ENCODE measurements around the gene PCGF5. TPM values are rescaled to one million over a fixed set of nuclear protein-coding genes. Genes with fewer than 3 reads are reported as not detected.
A peak's percentile ranks its signal among the peaks of the same experiment; 100 is the strongest.

The PCGF5 gene
- total RNA-seq, 4 donors from 2014 or later = 45.4 to 68.1 (median 49.8) TPM

DNA sequence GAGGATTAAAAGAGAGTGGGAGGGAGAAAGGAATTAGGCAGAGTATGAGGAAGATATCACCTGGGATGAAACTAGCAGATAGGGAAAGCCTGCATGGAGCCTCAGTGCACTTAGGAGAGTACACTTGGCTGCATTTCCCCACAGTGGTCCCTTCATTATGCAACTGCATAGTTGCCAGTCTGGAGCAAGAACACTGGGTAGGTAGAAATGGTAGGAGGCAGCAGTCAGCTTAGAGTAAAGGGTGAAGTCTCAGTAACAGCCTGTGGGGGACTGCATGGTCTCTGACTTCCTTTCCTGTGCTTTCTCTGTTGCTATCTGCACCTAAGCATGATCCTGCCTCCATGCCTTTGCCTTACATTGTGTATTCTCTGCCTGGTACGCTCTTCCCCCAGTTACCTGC, 14.0 kb upstream of the PCGF5 start:
- no peak for DNase-seq
- TF ChIP-seq CTCF (IDR thresholded peaks at IDR 0.05) (no peak), POLR2A (IDR thresholded peaks at IDR 0.05) (no peak)
- H3K4me3 ChIP-seq = no peak overlapping the region
- H3K36me3 ChIP-seq = no peaks in the 10 kb centered on the region
- no peaks in the 10 kb centered on the region for H3K9me3 ChIP-seq
- H3K27me3 ChIP-seq = no peaks in the 10 kb centered on the region
- peaks cover 0 to 19% (median 10%) of the 10 kb centered on the region in 4 donors for H3K4me1 ChIP-seq
- no peak overlapping the region for H3K27ac ChIP-seq

DNA sequence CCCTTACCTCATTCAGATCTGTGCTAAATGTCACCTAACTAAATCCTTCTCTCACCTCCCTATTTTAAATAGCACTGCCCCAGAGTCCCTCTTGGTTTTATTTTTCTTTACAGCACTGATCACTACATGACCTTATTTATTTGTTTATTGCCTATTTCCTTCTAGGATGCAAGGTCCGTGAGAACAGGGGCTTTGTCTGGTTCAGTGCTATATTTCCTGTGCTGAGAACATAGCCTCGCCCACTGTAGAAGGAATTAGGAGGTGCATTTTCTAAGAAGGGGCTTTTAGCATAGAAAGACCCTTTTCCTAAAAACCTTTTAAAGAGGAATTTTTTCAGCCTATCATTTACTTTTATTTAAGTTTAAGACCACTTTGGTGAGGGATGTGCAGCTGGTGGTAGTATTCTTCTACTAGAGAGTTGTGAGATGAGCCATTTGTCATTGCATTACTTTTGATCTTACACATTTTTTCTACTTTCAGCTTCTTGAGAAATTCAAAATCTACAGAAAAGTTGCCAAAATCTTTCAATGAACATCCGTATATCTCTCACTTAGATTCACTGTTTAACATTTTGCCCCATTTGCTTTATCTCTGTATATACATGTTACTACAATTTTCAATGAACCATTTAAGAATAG, 13.5 kb upstream of the PCGF5 start:
- H3K27ac ChIP-seq = no peak overlapping the region
- no peak for DNase-seq
- no peaks in the 10 kb centered on the region for H3K27me3 ChIP-seq
- H3K4me3 ChIP-seq = no peak overlapping the region
- H3K36me3 ChIP-seq = no peaks in the 10 kb centered on the region
- peaks cover 0 to 19% (median 9%) of the 10 kb centered on the region in 4 donors for H3K4me1 ChIP-seq
- no peak for TF ChIP-seq POLR2A (IDR thresholded peaks at IDR 0.05)
- no peak for TF ChIP-seq CTCF (IDR thresholded peaks at IDR 0.05)
- H3K9me3 ChIP-seq = no peaks in the 10 kb centered on the region

DNA sequence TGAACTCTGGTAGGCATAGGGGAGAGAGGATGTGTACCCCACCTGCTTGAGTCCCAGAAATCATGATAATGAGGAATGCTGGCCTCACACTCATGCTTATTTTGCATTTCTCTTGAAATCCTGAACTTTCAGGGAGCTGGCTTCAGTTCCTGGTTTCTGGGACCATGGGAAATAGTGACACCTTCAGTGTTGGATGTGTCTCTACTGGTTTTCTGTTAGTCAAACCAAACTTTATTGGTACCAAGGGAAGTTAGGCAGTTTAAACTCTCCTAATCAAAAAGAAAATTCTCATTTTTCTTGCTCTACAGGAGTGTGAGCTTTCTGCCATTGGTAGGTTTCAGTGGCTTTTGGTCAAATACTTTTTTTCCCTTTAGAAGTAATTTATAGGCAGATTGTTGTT, 11.8 kb upstream of the PCGF5 start:
- Histone ChIP-seq H3K4me1 (peaks cover 0 to 11% (median 5%) of the 10 kb centered on the region in 4 donors), H3K4me3 (no peak overlapping the region), H3K36me3 (no peaks in the 10 kb centered on the region), H3K27ac (no peak overlapping the region), H3K27me3 (no peaks in the 10 kb centered on the region), H3K9me3 (no peaks in the 10 kb centered on the region)
- no peak for DNase-seq
- no peak for TF ChIP-seq POLR2A (IDR thresholded peaks at IDR 0.05)
- no peak for TF ChIP-seq CTCF (IDR thresholded peaks at IDR 0.05)

DNA sequence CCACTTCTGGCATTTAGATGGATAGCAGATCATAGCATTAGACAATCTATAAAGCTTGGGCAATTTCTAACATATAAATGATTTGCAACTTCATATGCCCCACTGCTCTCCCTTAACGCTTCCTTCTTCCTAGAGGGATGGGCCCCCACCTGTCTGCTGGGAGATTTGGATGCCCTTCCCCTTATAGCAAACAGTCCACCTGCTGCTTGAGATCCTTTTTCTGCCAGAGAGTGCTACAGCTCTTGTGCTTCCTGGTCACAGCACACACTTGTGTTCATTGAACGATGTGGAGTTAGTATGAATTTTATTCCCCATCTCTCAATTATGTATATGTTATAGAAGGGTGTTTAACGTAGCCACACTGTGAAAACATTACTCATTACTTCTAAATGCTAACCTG, 10.4 kb upstream of the PCGF5 start:
- peaks cover 0 to 11% (median 5%) of the 10 kb centered on the region in 4 donors for H3K4me1 ChIP-seq
- H3K36me3 ChIP-seq = no peaks in the 10 kb centered on the region
- no peak for DNase-seq
- TF ChIP-seq POLR2A (IDR thresholded peaks at IDR 0.05) (no peak), CTCF (IDR thresholded peaks at IDR 0.05) (no peak)
- no peak overlapping the region for H3K4me3 ChIP-seq
- H3K27ac ChIP-seq = no peak overlapping the region
- no peaks in the 10 kb centered on the region for H3K27me3 ChIP-seq
- no peaks in the 10 kb centered on the region for H3K9me3 ChIP-seq

GRCh38 chr10:91210435-91210834, 10.0 kb upstream of the PCGF5 start:
- Histone ChIP-seq H3K4me1 (peaks cover 0 to 8% (median 5%) of the 10 kb centered on the region in 4 donors), H3K27ac (peak overlapping the region in 1 of 4 donors; percentile 29), H3K36me3 (no peaks in the 10 kb centered on the region), H3K4me3 (no peak overlapping the region), H3K9me3 (no peaks in the 10 kb centered on the region), H3K27me3 (no peaks in the 10 kb centered on the region)
- TF ChIP-seq POLR2A (IDR thresholded peaks at IDR 0.05) = no peak
- TF ChIP-seq CTCF (IDR thresholded peaks at IDR 0.05) = no peak
- peak; percentile 55 to 92 (median 82) for DNase-seq
